Gastroesophageal sphincter (tissue), 4 donors: ENCODE results near the gene SEMA4A. TPM values are rescaled to one million over a fixed set of nuclear protein-coding genes. Genes with fewer than 3 reads are reported as not detected.

Experiments used
- ATAC-seq: fragments of 150-250 bp; one replicate; pipeline ENCODE4 v1.9.1; 2016; ENCODE audit warnings: mild to moderate bottlenecking, moderate library complexity
- H3K27ac ChIP-seq, 4 donors: fragments of 200-600 bp; sonication (generic) in 3 of 4; 1 replicate in 3 of 4; 2 replicates in 1 of 4; pipeline ENCODE4 v1.5.1; 2016 to 2019
- H3K27me3 ChIP-seq: fragments of 200-600 bp; sonication (generic); one replicate; pipeline ENCODE4 v1.5.1; 2019
- H3K36me3 ChIP-seq, 2 donors: fragments of 200-600 bp; sonication (generic); one replicate each; pipeline ENCODE4 v1.5.1; 2019; ENCODE audit warnings: control low read depth in 1 of 2
- H3K4me1 ChIP-seq, 3 donors: fragments of 200-600 bp; sonication (generic); 1 replicate in 2 of 3; 2 replicates in 1 of 3; pipeline ENCODE4 v1.5.1; 2016 to 2019; ENCODE audit warnings: control low read depth in 2 of 3
- H3K4me3 ChIP-seq, 2 donors: fragments of 200-600 bp; sonication (generic); one replicate each; pipeline ENCODE4 v1.5.1; 2019; ENCODE audit warnings: mild to moderate bottlenecking in 1 of 2, moderate library complexity in 1 of 2
- H3K9me3 ChIP-seq, 3 donors: fragments of 200-600 bp; sonication (generic); one replicate each; pipeline ENCODE4 v1.5.1; 2017 to 2019; ENCODE audit warnings: control low read depth in 2 of 3
- EP300 ChIP-seq: sonication (generic); formaldehyde crosslinking; IDR thresholded peaks from one replicate; pipeline ENCODE4 v1.6.1; 2017; ENCODE audit warnings: antibody characterized with exemption, mild to moderate bottlenecking
- POLR2A ChIP-seq, 2 donors: fragments of 450-650 bp; IDR thresholded peaks; one replicate each; pipeline ENCODE4 v1.6.1; 2017; ENCODE audit warnings: antibody characterized with exemption in 2 of 2, mild to moderate bottlenecking in 2 of 2, moderate library complexity in 1 of 2
- POLR2AphosphoS5 ChIP-seq: sonication (generic); formaldehyde crosslinking; IDR thresholded peaks from one replicate; pipeline ENCODE4 v1.6.1; 2017; ENCODE audit warnings: antibody characterized with exemption
- WGBS, 2 donors: methylation state at CpG; one replicate each; pipeline ENCODE4 v1.1.5; 2018; ENCODE audit warnings: low coverage in 1 of 2; 5-methylcytosine and 5-hydroxymethylcytosine counted together
- total RNA-seq, 4 donors: library from RNA; depleted of rRNA; stranded (reverse); fragments of >200 nt; gene quantifications; one replicate each; pipeline ENCODE4 v1.1.0, GENCODE V29; 2016
- TF ChIP-seq, protein P1 (sequence below), 4 experiments: fragments of 200-600 bp in 2 of 4; fragments of 450-650 bp in 2 of 4; sonication (generic) in 1 of 4; IDR thresholded peaks; one replicate each; pipeline ENCODE4 v1.5.1; 2017 to 2019; ENCODE audit warnings: antibody characterized with exemption in 4 of 4, mild to moderate bottlenecking in 2 of 4, moderate library complexity in 2 of 4

Gene SEMA4A
- total RNA-seq, 4 donors from 2014 or later: 1.7 to 7.5 (median 3.4) TPM

GRCh38 chr1:156108057-156108456 is 45.3 kb upstream of the SEMA4A start:
- WGBS, 2 donors: 80 to 83% methylated on average over 1 of the region's 3 CpGs
- TF ChIP-seq POLR2AphosphoS5 (no peak), POLR2A (IDR thresholded peaks at IDR 0.05) (no peak)
- TF ChIP-seq, protein P1, sequence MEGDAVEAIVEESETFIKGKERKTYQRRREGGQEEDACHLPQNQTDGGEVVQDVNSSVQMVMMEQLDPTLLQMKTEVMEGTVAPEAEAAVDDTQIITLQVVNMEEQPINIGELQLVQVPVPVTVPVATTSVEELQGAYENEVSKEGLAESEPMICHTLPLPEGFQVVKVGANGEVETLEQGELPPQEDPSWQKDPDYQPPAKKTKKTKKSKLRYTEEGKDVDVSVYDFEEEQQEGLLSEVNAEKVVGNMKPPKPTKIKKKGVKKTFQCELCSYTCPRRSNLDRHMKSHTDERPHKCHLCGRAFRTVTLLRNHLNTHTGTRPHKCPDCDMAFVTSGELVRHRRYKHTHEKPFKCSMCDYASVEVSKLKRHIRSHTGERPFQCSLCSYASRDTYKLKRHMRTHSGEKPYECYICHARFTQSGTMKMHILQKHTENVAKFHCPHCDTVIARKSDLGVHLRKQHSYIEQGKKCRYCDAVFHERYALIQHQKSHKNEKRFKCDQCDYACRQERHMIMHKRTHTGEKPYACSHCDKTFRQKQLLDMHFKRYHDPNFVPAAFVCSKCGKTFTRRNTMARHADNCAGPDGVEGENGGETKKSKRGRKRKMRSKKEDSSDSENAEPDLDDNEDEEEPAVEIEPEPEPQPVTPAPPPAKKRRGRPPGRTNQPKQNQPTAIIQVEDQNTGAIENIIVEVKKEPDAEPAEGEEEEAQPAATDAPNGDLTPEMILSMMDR (IDR thresholded peaks at IDR 0.05): no peak
- Histone ChIP-seq H3K9me3 (no peaks in the 10 kb centered on the region), H3K36me3 (no peaks in the 10 kb centered on the region), H3K27me3 (no peaks in the 10 kb centered on the region), H3K27ac (peak overlapping the region in 3 of 4 donors; percentile 58 to 97 (median 94)), H3K4me1 (peaks cover 18 to 72% (median 43%) of the 10 kb centered on the region in 3 donors), H3K4me3 (no peak overlapping the region)
- ATAC-seq: no peak

DNA sequence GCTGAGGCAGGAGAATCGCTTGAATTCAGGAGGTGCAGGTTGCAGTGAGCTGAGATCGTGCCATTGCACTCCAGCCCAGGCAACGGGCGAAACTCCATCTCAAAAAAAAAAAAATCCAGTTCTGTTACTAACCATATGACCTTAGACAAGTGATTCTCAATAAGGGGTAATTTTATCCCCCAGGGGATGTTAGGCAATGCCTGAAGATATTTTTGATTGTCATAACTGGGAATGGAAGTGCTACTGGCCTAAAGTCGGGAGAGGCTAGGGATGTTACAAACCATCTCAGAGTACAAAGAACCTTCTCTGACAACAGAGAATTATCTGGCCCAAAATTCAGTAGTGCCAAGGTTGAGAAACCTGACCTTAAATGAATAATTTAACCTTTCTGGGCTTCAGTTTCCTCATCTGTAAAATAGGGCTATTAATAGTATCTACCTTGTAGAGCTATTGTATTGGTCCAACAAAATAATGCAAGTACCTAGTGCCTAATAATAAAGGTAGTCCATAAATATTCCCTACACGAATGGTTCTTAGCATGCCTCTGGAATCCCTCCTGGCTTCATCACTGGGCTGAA is 44.6 kb upstream of the SEMA4A start:
- 65 to 79% methylated on average over 2 to 6 of the region's 6 CpGs for WGBS, 2 donors
- Histone ChIP-seq H3K27me3 (no peaks in the 10 kb centered on the region), H3K27ac (peak overlapping the region in 3 of 4 donors; percentile 58 to 97 (median 94)), H3K4me3 (no peak overlapping the region), H3K9me3 (no peaks in the 10 kb centered on the region), H3K36me3 (no peaks in the 10 kb centered on the region), H3K4me1 (peaks cover 16 to 72% (median 40%) of the 10 kb centered on the region in 3 donors)
- no peak for ATAC-seq
- TF ChIP-seq, protein P1 (IDR thresholded peaks at IDR 0.05): no peak
- no peak for TF ChIP-seq POLR2A (IDR thresholded peaks at IDR 0.05)
- TF ChIP-seq POLR2AphosphoS5: peak; percentile 41

GRCh38 chr1:156110252-156110651 is 43.1 kb upstream of the SEMA4A start:
- 86% methylated on average over 1 of the region's 2 CpGs; no CpG with 5 or more reads in 1 of the 2 donors for WGBS, 2 donors
- Histone ChIP-seq H3K4me3 (no peak overlapping the region), H3K36me3 (no peaks in the 10 kb centered on the region), H3K27ac (peak overlapping the region in 2 of 4 donors; percentile 1 to 100), H3K9me3 (no peaks in the 10 kb centered on the region), H3K4me1 (peaks cover 5 to 64% (median 31%) of the 10 kb centered on the region in 3 donors), H3K27me3 (no peaks in the 10 kb centered on the region)
- no peak for ATAC-seq
- TF ChIP-seq POLR2AphosphoS5: no peak
- TF ChIP-seq POLR2A (IDR thresholded peaks at IDR 0.05): no peak
- TF ChIP-seq, protein P1 (IDR thresholded peaks at IDR 0.05): no peak
- no peak for TF ChIP-seq EP300

DNA sequence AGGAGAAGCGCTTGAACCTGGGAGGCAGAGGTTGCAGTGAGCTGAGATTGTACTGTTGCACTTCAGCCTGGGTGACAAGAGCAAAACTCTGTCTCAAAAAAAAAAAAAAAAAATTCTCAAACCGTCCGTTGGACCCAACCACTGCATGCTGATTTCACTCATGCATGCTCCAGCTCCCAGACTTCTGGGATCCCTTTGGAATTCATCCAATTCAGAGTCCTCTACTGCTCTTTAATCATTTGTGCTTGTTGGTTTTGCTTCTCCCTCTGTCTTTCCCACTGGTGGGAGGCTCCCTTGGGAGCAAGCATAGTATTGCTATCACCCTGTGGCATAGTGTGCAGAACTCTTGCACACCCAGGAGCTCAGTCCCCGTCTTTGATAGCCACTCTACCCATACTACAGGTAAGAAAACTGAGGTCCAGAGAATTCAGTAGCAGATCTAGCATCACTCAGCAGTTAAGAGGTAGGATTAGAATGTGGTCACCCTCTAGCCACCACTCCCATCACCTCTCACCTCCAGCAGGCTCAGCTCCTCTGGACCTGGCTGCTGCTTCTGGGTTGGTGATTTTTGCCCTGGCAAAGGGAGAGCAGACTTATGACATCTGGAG is 41.9 kb upstream of the SEMA4A start:
- H3K4me1 ChIP-seq: peaks cover 0 to 53% (median 21%) of the 10 kb centered on the region in 3 donors
- peak overlapping the region in 3 of 4 donors; percentile 74 to 100 (median 99) for H3K27ac ChIP-seq
- TF ChIP-seq POLR2A (IDR thresholded peaks at IDR 0.05): no peak
- TF ChIP-seq POLR2AphosphoS5: no peak
- TF ChIP-seq EP300: no peak
- TF ChIP-seq, protein P1 (IDR thresholded peaks at IDR 0.05): no peak

More for the DNA sequence above, 41.9 kb upstream of the SEMA4A start:
- Histone ChIP-seq H3K27me3 (no peaks in the 10 kb centered on the region), H3K4me3 (no peak overlapping the region), H3K36me3 (no peaks in the 10 kb centered on the region), H3K9me3 (no peaks in the 10 kb centered on the region)
- WGBS, 2 donors: 22 to 43% methylated on average over 2 to 3 of the region's 4 CpGs
- no peak for ATAC-seq
